Germinal center (tissue), 1 donor: ENCODE results near the gene KIF24.
"Not testable (repeated sequence)": the region's sequence is repeated elsewhere in the genome, so short reads cannot be mapped to it uniquely, and the experiment has no call there.

Source experiments
- DNase-seq: peaks from one replicate; pipeline ENCODE4 v3.0.0; 2012; ENCODE audit warnings: mixed read lengths, low spot score

Gene KIF24

DNA sequence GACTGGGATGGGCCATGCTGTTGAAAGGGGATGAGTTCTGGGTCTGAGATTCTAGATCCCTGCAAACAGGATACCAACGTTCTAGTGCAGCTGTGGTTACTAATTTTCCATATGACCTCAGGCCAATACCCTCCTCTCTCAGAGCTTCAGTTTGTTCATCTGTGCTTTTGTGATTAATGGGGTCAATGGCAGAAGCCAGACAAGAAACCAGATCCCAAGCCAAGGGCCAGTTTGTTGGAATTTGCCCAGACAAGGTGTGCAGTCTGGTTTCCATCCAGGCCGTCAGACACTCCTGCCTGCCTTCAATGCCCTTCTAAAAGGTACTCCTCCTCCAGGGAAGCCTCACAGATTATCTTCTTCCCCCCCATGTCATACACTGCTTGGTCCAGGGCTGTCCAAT is 36.2 kb upstream of the KIF24 start:
- no peak for DNase-seq

DNA sequence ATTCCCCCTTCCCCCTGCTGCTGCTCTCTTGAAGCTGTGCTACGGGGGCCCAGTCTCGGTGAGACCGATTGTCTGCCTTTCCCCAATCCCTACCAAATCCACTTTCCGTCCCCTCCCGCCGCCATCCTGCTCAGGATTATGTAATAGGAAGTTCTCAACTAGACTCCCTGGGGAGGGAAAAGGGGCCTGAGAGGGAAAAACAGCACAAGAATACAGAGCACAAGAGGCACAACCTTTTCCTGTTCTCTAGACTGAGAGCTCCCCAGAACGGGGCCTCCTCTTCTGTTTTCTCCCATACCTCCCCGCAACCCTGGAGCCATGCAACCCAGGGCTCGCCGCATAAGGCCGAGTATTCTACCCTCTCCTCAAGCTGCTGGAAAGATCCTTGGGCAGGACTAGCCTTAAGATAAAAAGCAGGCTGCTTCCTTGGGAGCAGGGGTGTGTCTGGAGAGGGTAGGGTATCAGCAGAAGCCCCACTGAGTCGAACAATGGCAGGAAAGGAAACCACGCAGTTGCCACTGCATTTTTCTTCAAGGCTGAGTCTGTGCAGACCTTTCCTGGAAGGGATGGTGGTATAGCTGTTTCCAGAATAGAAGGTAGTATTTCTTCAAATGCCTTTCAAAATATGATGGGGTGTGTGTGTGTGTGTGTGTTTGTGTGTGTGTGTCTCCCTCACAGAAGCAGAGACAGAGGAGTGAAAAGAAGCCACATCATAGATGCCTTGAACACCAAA is 34.7 kb upstream of the KIF24 start:
- DNase-seq = no peak

DNA sequence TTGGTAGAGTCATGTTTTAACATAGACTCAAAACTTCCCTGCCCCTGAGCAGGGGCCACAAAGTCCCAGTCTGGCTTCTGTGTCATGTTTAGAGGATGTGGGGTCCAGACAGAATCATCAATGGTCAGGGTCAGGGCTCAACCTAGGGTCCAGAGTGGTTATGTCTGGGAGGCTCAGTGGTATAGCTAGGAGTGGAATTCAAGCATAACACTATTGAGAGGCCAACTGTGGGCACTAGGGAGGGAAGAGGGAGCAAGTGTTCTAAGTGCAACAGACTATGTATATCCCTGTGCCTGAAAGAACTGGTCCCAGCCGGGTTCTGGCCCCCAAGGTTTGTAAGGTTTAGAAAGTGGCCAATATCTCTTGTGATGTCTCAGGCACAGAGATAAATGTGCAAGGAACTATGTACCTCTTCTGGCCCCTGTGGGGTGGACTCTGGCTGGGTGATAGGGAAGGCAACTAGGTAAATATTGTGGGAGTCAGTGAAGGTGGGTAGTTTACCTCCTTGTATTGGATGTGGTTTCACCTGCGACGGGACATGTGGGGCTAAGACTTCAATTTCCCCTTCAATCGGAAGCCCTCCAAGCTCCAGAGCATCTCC is 33.6 kb upstream of the KIF24 start:
- no peak for DNase-seq

DNA sequence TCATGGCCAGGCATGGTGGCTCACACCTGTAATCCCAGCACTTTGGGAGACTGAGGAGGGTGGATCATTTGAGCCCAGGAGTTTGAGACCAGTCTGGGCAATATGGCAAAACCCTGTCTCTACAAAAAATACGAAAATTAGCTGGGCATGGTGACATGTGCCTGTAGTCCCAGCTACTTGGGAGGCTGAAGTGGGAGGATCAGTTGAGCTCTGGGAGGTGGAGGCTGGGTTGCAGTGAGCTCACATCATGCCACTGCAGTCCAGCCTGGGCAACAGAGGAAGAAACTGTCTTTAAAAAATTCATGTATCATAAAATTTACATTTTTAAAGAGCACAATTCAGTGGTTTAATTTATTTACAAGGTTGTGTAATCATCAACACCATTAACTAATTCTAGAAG is 23.9 kb upstream of the KIF24 start:
- DNase-seq = not testable (repeated sequence)

DNA sequence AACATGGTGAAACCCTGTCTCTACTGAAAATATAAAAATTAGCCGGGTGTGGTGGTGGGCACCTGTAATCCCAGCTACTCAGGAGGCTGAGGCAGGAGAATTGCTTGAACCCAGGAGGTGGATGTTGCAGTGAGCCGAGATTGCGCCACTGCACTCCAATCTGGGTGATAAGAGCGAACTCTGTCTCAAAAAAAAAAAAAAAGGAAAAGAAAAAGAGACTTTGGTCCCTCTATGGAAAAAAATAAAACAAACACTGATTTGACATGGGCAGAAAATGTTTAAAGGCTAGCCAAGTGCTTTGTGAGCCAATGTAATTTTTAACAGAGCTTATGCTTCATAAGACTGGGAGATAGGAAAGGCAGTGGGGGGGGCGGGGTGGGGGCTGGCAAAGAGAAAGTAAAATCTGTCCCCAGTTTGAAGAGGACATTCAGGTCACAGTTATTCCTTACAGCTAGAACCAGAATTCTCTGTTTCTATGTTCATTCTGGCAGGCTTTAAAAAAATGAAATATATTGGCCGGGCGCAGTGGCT is 23.1 kb upstream of the KIF24 start:
- not testable (repeated sequence) for DNase-seq

DNA sequence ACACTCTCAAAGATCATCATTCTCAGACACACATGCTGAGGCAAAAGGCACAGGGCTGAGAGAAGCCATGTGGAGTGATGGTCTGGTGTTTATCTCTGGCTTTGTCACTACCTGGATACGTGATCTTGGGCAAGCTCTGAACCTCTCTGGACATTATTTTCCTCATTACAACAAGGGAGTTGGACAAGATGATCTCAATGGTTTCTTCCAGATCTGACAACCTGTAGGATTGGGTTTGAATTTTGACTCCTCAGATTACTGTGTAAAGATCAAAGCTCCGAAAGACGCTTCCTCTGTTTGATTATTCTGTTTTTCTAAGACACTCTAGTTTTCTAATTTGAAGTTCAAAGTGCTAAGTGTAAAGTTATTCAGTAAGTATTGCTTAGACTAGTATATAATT is 20.3 kb upstream of the KIF24 start:
- no peak for DNase-seq

DNA sequence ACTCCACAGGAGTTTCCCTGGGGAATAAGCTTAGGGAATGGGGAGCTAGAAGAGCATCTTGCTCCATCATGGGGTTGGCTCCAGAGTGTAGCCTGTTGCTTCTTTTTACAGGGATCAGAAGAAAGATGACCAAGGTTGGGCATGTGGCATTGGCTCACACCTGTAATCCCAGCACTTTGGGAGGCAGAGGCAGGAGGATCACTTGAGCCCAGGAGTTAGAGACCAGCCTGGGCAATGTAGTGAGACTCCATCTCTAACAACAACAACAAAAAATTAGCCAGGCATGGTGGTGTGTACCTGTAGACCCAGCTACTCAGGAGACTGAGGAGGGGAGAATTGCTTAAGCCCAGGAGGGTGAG is 18.7 kb upstream of the KIF24 start:
- DNase-seq = no peak

DNA sequence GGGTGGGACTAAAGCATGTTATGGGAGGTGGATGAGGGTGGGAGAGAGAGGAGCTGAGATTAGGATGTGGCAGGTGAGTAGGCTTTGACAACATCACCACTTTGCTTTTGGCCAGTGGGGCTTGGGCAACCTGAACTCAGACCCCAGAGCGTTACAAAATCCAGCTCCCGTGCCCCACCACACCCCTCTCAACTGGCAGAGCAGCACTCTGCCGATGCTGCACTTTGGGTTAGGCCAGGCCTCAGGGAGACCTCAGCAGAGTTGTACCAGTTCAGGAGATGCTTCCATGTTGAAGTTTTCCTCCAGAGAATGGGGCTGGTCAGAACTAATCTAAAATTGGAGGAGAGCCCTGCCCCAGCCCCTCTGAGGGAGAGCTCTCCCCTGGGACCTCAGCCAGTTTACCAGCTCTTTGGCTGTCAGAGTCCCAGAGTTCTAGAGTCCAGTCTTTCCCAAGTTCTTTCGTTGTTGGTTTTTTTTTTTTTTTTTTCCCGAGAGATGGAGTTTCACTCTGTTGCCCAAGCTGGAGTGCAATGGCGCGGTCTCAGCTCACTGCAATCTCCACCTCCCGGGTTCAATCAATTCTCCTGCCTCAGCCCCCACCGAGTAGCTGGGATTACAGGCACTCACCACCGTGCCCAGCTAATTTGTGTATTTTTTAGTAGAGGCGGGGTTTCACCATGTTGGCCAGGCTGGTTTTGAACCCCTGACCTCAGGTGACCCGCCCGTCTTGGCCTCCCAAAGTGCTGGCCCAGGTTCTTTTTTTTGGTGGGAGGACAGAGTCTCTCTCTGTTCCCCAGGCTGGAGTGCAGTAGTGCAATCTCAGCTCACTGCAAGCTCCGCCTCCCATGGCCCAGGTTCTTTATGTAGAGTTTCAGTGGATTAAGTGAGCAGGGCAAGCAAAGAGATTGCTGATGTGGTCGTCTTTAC is 18.1 kb upstream of the KIF24 start:
- DNase-seq = no peak

DNA sequence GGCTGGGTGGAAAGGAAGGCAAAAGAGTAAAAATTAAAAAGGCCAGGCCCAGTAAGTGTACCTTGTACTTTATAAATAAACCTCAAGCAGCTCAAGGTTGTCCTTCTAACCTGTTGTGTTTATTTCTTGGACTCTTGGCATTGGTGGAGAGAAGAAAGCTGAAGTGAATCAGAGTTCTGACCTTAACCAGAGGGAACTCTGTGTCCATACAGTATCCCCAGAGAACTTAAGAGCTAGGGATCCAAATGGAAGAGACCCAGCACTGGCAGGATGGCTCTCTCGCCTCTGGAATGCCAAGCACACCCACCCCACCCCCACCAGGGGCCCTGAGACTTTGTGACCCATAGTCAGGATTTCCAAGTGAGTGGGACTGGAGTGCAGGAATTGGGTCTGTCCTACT is 14.5 kb upstream of the KIF24 start:
- no peak for DNase-seq

DNA sequence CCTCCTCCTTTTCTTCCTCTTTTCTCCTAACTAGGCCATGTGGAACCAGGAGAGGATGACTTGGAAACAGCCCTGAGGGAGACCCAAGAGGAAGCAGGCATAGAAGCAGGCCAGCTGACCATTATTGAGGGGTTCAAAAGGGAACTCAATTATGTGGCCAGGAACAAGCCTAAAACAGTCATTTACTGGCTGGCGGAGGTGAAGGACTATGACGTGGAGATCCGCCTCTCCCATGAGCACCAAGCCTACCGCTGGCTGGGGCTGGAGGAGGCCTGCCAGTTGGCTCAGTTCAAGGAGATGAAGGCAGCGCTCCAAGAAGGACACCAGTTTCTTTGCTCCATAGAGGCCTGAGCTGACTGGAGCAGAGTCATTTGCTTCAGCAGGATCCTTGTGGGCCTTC is 14.0 kb upstream of the KIF24 start:
- no peak for DNase-seq

DNA sequence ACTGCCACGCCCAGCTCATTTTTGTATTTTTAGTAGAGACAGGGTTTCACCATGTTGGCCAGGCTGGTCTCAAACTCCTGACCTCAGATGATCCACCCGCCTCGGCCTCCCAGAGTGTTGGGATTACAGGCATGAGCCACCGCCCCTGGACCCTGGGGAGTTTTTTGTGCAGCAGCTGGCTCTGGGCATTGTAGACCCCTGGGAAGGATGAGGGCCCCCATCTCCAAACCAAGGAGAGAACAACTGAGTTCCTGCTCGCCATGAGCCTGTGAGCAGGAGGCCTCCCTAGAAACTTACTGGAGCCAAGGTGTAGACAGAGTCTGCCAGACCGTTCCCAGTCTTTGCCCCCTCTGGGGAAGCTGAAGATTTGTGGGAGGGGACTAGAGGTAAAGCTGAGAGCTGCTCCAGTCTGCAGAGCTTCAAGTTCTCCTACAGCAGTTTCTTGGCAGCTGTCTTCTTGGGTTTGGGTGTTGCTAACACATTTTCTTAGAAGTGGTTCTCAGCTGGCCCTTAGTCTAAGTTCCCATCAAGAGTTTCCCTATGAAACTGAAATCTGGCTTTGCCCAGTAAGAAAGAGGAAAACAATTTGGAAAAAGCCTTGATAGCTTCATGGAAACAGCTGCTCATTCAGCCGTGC is 12.7 kb upstream of the KIF24 start:
- DNase-seq = no peak

DNA sequence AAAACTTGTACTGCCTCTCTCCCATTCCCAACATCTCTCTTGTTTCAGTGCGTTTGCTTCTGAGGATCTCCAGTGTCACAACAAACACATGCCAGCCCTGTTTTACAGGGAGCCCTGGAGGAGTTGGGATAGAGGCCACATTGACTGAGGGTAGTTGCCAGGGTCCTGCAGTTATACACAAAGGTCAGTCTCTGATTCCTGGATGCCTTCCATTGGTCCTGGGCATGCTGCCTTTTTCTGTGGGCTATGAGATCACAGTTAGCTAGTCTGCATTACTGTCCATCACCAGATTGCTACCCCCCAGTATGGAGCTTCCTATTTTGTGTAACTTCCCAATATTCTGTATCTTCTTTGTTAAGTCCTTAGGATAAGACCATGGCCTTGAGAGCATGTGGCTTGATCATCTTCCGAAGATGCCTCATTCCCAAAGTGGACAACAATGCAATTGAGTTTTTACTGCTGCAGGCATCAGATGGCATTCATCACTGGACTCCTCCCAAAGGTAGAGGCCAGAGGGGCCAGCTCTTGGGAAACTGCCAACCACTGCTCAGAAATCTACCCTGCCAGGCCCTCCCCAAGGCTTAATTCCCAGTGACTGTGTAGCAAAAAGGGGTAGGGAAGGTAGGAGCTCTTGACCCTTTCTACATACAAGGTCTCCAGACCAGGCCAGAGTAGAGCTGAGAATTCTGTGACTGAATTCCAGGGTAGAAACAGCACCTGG is 9.8 kb upstream of the KIF24 start:
- DNase-seq = no peak

DNA sequence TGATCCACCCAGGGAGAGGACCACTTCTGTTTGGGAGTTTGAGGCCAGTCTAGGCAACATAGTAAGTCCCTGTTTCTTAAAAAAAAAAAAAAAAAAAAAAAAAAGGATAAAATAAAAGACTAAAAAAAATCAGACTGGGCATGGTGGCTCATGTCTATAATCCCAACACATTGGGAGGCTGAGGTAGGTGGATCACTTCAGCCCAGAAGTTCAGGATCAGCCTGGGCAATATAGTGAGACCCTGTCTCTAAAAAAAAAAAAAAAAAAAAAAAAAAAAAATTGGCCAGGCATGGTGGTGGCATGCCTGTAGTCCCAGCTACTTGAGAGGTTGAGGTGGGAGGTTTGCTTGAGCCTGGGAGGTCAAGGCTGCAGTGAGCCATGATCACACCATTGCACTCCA is 9.0 kb upstream of the KIF24 start:
- DNase-seq = not testable (repeated sequence)

DNA sequence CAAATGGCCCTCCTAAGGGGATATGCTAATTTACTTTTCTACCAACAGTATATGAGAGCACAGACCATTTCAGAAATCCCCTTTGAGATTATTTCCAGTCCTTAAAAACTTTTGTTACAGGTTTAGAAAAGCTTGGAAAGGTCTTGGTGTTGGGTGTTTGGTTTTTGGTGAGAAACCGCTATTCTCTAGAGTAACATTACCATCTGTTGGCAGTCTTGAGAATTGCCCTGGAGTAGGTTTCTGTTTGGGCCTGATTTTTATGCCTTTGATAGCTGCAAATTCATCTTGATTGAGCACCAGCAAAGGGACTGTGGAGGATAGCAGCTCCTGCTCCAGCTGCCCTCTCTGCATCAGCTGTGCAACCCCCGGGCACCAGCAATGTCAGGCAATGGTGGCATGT is 8.3 kb upstream of the KIF24 start:
- no peak for DNase-seq

DNA sequence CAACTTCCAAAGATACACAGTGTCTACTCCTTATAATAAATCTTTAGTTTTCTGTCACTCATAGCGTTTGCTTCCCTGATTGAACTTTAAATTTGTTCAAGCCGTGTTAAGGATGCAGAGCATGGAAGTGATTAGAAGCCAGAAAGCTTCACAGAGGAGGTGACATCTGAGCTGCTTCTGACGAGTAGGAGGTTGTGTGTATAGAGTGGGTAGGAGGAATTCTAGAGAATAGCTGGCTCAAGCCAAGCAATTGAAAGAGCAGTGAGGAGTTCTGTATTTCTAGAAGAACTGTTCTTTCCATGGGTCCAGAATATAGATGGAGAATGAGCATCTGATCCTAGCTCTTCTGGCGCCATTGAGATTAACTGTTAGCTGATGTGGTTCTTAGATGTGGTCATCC is 6.3 kb upstream of the KIF24 start:
- DNase-seq = no peak

DNA sequence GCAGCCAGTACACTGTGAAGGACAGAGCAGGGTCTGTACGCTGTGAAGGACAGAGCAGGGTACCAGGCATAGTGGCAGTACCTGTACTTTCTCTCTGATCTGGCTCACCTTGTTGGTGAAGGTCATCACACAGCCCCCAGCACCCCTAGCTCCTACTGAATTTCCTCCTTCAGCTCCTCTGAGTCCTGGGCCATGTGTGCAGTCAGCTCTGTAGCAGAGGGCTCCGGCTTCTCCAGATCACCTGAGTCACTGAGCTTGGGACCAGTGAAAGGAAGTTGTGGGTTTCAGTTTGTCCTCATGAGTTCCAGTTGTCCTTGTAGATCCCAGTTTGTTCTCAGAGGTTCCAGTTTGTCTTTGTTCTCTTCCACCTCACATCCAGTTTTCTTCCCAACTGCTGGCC is 5.8 kb upstream of the KIF24 start:
- DNase-seq = no peak

DNA sequence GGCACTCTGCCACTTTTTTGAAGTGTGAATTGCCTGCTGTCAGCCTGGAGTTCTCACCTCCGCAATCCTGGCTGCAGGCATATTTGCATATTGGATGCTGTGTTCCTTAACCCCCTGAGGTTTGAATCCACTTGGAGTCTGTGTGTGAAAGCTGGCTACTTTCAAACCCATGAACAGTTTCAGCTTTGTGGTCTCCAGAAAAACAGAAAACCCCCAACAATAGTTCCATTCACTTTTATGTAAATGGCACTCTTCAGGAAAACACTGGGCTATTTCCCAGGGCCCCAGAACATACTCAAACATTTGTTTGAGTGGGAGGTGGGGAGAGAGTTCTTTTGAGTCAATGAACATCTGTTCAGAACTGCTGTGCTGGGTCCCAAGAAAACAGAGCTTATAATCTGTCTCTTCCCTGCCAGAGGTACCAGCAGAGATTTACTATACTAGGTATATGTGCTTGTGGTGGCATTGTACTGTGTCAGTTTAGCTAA is 5.3 kb upstream of the KIF24 start:
- DNase-seq = no peak

DNA sequence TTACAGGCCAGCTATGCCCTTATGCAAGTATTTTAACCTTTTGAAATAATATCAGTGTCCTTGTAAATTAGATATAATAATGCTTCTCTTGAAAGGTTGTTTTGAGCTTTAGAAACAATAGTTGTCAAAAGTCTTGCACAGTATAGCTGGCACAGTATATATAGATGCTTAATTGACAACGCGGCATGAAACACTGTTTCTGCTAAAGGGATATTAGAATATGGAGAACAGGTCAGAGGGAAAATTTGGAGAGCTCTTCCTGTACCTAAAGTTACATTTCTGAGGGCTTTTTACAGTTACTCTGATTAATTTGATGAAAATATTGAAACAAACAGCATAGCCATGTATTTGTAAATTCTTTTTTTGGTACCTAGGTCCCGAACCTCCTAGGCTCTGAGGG is 4.8 kb upstream of the KIF24 start:
- DNase-seq = no peak

DNA sequence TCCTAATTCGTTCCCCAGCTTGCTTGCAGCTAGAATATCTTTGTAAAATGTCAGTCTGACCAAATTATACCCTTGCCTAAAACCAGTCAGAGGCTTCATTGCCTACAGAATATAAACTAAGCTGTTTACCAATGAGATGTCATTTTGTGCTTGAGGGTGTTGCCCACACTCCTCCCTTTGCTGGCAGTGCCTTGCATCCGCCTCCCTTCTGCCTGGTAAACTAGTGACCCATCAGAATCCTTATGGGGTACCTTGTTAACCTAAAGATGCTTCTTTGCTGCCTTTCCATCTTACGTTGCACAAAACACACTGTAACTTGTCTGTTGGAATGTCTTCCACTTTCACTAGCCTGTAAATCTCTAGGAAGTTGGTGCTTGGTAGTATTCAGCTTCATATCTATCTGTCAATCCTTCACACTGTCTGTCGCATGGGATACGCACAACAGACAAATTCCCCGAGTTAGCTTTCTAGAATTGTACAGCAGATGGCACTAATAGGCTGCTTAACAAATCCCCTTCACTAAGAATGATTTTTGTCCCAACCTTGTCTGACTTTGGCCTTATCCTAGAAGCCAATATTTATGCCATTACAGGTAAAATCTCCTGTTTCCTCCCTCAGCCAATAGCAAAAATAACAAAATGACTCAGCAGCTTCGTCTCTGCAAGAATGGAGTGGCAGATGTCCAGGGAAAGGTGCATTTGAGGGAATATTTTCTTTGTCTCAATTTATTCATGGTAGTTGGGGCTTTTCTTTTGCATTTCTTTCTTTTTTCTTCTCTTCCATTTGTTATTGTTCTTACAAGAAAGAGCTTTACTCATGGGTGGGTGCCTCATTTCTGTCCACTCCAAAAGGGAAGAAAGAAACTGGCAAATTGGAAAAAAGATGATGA is 3.3 kb upstream of the KIF24 start:
- DNase-seq = no peak

DNA sequence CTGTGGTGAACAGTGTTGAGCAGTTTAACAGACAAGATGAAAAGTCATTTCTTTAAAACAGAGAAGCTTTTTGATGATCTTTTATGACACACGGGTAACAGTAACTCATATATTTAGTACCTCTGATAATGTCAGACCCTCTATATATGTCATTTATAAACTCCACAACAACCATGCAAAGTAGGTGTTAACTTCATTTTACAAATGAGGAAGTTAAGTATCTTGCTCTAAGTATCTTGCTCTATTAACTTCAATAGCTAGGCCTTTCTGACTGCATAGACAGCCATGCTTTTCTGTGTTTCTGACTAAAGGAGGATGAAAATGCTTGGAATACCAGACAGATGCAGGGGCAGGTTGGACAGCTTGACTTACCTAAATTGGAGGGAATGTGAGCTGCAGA is 2.1 kb upstream of the KIF24 start:
- peak; percentile 40 for DNase-seq
